ENCODE results near the gene TMTC1. TPM values are rescaled to one million over a fixed set of nuclear protein-coding genes. Genes with fewer than 3 reads are reported as not detected.

Gene TMTC1
- total RNA-seq, 1 donor from 2014 or later = 0.49 TPM

- Mint-ChIP-seq H3K9me3 (peaks cover 8% of the 10 kb centered on the region), H3K27ac (no peak overlapping the region), H3K27me3 (no peaks in the 10 kb centered on the region), H3K36me3 (ENCODE audit: low read depth) (no peaks in the 10 kb centered on the region), H3K4me3 (no peak overlapping the region), H3K4me1 (no peaks in the 10 kb centered on the region)
- DNase-seq = no peak
- intact Hi-C loops (cut with micrococcal nuclease) = no loop called here
Observed at GRCh38 chr12:29463198-29463597, 320.5 kb downstream of the TMTC1 start.

- no peak overlapping the region for H3K27ac Mint-ChIP-seq
- intact Hi-C loops (cut with micrococcal nuclease) = no loop called here
- H3K27me3 Mint-ChIP-seq = no peaks in the 10 kb centered on the region
- H3K9me3 Mint-ChIP-seq = peaks cover under 1% of the 10 kb centered on the region
- no peak overlapping the region for H3K4me3 Mint-ChIP-seq
- no peaks in the 10 kb centered on the region for H3K4me1 Mint-ChIP-seq
- no peaks in the 10 kb centered on the region for H3K36me3 Mint-ChIP-seq (ENCODE audit: low read depth)
- no peak for DNase-seq
Observed at GRCh38 chr12:29460082-29460481, 323.7 kb downstream of the TMTC1 start.

- H3K4me3 Mint-ChIP-seq = no peak overlapping the region
- peaks cover 4% of the 10 kb centered on the region for H3K27me3 Mint-ChIP-seq
- H3K27ac Mint-ChIP-seq = no peak overlapping the region
- DNase-seq = no peak
- no peaks in the 10 kb centered on the region for H3K4me1 Mint-ChIP-seq
- no peaks in the 10 kb centered on the region for H3K36me3 Mint-ChIP-seq (ENCODE audit: low read depth)
- no peaks in the 10 kb centered on the region for H3K9me3 Mint-ChIP-seq
- intact Hi-C loops (cut with micrococcal nuclease) = no loop called here
Observed at GRCh38 chr12:29455087-29455486, 328.7 kb downstream of the TMTC1 start.

GRCh38 chr12:29451888-29452287, 331.9 kb downstream of the TMTC1 start:
- H3K4me3 Mint-ChIP-seq = no peak overlapping the region
- no peak overlapping the region for H3K27ac Mint-ChIP-seq
- H3K4me1 Mint-ChIP-seq = no peaks in the 10 kb centered on the region
- DNase-seq = no peak
- intact Hi-C loops (cut with micrococcal nuclease) = no loop called here
- no peaks in the 10 kb centered on the region for H3K36me3 Mint-ChIP-seq (ENCODE audit: low read depth)
- H3K9me3 Mint-ChIP-seq = no peaks in the 10 kb centered on the region
- peaks cover 10% of the 10 kb centered on the region for H3K27me3 Mint-ChIP-seq
